Dermis microvascular lymphatic vessel endothelial cell (primary cell): ENCODE results near the gene SESN3. TPM values are rescaled to one million over a fixed set of nuclear protein-coding genes. Genes with fewer than 3 reads are reported as not detected.
"Not testable (repeated sequence)": the region's sequence is repeated elsewhere in the genome, so short reads cannot be mapped to it uniquely, and the experiment has no call there.

Source experiments
- DNase-seq, 2 donors: peaks; one replicate each; pipeline versions ENCODE4 v3.0.0 to v3.0.0-alpha.2; 2010; ENCODE audit warnings: low read depth in 2 of 2
- total RNA-seq: library from RNA; depleted of rRNA; stranded (reverse); fragments of >200 nt; gene quantifications from 2 replicates; pipeline ENCODE4 v1.2.1, GENCODE V29; 2014

SESN3 gene
- total RNA-seq, result 23.2 and 46.3 TPM in 2 replicates

GRCh38 chr11:95231127-95231880, at the start of gene SESN3:
Gene SESN3 (minus strand): TSS chr11:95231202. CDS start chr11:95230860, 342 bp downstream.
- DNase-seq, result peak; percentile 98

- no peak for DNase-seq
Measured at GRCh38 chr11:95279921-95280868, 49.2 kb upstream of the SESN3 start.

GRCh38 chr11:95277868-95278267, 46.9 kb upstream of the SESN3 start:
- DNase-seq, result no peak

GRCh38 chr11:95276139-95276538, 45.1 kb upstream of the SESN3 start:
- DNase-seq, result no peak

- not testable (repeated sequence) for DNase-seq
Measured at GRCh38 chr11:95273618-95274017, 42.6 kb upstream of the SESN3 start.

GRCh38 chr11:95269036-95269819, 38.2 kb upstream of the SESN3 start:
- no peak for DNase-seq

- DNase-seq, result no peak
Measured at GRCh38 chr11:95268391-95268790, 37.4 kb upstream of the SESN3 start.

GRCh38 chr11:95267601-95268213, 36.7 kb upstream of the SESN3 start:
- no peak for DNase-seq

- no peak for DNase-seq
Measured at GRCh38 chr11:95266751-95267374, 35.9 kb upstream of the SESN3 start.

GRCh38 chr11:95264881-95265280, 33.9 kb upstream of the SESN3 start:
- no peak for DNase-seq

- no peak for DNase-seq
Measured at GRCh38 chr11:95262994-95263765, 32.2 kb upstream of the SESN3 start.

GRCh38 chr11:95257456-95257971, 26.5 kb upstream of the SESN3 start:
- no peak for DNase-seq

- DNase-seq, result no peak
Measured at GRCh38 chr11:95256321-95256779, 25.3 kb upstream of the SESN3 start.

GRCh38 chr11:95255251-95256145, 24.5 kb upstream of the SESN3 start:
- DNase-seq, result no peak

GRCh38 chr11:95254716-95255115, 23.7 kb upstream of the SESN3 start:
- DNase-seq, result no peak

- peak; percentile 60 to 78 for DNase-seq
Measured at GRCh38 chr11:95254131-95254704, 23.2 kb upstream of the SESN3 start.

GRCh38 chr11:95253141-95253540, 22.1 kb upstream of the SESN3 start:
- DNase-seq, result no peak

- no peak for DNase-seq
Measured at GRCh38 chr11:95252586-95252985, 21.6 kb upstream of the SESN3 start.
